GM20431 (cell line): Measurements from ENCODE around the gene ITGA11.

ENCODE experiments used
- in situ Hi-C: fragments of 300-500 bp; cut with MseI, MboI; formaldehyde crosslinking; loops from one replicate; pipeline ENCODE4 v1.15.0; 2020; ENCODE audit warnings: low sequenced_read_pairs; ENCODE audit not compliant: unreplicated experiment

Gene ITGA11

DNA sequence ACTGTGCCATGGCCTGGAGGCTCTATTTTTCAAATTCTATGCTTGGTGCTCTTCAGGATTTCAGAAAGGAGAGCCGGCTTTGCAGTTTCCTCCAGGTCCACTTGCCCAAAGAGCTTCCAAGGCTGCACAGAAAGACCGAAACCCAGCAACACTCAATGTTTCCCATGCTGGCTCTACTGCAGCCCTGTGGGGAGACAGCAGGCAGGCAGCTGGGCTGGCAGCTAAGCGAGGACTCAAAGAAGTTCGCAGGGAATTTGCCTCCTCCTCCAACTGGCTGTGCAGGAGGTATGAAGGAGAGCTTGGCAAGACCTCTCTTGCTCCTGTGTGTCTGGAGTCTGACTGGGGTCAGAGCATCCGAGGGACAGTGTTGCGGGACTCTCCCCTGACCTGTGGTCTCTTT is 17.4 kb upstream of the ITGA11 start:
- in situ Hi-C loops = no loop called here

- in situ Hi-C loops = no loop called here
These were observed 16.2 kb upstream of the ITGA11 start for GRCh38 chr15:68447976-68448755.

DNA sequence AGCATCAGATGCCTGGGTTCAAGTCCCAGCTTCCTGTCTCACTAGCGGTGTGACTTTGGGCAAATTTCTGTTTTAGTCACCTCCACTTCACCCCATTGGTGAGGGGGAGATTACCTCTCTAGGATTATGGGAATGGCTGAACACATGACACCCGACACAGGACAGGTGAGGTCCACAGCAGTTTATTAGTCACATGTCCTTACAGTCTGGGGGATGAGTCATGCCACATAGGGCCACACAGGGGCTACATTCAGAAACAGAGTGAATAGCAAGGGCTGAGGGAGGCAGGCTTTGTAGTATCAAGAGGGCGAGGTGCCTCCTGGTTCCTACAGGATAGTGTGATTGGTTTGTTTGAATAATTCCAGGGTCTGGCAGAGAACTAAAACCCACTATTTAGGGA is 15.2 kb upstream of the ITGA11 start:
- in situ Hi-C loops = no loop called here

GRCh38 chr15:68445351-68445750 is 13.4 kb upstream of the ITGA11 start:
- in situ Hi-C loops = no loop called here

- in situ Hi-C loops = no loop called here
These were observed 12.4 kb upstream of the ITGA11 start for GRCh38 chr15:68444336-68444735.

DNA sequence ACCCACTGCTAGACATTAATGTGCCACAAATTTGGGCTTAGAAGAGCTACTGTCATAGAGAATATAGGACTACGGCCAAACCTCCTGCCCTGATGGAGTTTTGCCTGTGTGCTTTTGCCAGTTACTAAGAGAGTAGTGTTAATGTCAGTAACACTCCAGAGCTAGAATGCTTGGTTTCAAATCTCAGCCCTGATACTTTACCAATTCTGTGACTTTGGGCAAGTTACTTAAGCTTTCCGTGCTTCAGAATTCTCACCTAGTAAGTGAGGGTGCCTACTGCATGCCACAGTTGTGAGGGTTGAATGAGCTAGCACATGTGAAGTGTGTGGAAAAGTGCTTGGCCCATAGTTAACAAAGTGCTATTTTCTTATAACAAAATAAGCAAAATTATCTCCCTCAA is 10.9 kb upstream of the ITGA11 start:
- in situ Hi-C loops = no loop called here

DNA sequence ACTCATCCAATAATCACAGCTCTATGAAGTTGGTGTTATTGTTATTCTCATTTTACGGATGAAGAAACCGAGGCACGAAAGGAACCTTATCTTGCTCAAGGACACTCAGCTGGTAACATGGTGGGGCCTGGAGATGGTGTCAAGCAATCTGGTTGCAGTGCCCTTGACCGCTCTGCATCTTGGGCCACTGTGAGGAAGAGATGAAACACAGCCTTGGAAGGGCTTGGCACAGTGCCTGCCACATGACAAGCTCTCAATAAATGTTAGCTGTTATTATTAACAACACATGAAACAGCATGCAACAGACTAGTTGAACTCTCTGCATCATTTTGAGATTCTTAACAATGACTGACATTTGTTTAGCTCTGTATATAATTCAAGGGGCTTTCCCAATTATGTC is 10.1 kb upstream of the ITGA11 start:
- in situ Hi-C loops = no loop called here

GRCh38 chr15:68441045-68441743 is 9.2 kb upstream of the ITGA11 start:
- in situ Hi-C loops = no loop called here

- in situ Hi-C loops = no loop called here
These were observed 8.2 kb upstream of the ITGA11 start for GRCh38 chr15:68440136-68440535.

GRCh38 chr15:68439506-68439905 is 7.5 kb upstream of the ITGA11 start:
- in situ Hi-C loops = no loop called here

- in situ Hi-C loops = no loop called here
These were observed 4.7 kb upstream of the ITGA11 start for GRCh38 chr15:68436680-68437079.

DNA sequence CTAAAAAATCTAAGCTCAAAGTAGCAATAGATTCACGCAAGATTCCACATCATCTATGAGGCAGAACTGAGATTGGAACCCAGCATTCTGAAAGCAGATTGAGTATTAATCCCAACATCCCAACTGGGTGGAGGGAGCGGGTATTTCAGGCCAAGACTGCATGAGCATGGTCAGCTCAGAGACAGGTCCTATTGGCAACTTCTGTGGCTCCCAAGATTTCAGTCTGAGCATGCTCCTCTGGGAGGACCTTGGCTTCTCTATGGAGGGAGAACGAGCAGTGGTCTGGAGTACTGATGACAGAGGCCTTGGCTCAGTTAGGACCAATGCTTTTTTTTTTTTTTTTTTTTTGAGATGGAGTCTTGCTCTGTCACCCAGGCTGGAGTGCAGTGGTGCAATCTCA is 4.0 kb upstream of the ITGA11 start:
- in situ Hi-C loops = no loop called here

GRCh38 chr15:68434021-68434420 is 2.1 kb upstream of the ITGA11 start:
- in situ Hi-C loops = no loop called here

DNA sequence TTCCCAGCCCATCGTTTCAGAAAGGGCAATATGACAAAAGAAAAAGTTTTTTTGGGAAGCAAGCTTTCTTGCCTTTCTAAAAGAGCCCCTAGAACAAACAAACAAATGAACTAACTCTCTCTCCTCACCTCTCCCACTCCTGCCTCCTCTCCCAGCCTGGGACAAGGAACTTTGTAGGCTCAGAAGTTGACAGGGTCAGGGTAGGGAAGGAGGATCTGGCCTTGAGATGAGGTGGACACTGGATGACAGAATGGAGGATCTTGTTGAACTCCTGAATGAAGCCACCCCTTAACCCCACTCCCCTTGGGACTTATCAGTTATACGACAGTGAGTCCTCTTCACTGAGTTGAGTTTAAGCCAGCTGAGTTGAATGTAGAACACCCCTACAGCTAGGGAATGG is 1.6 kb upstream of the ITGA11 start:
- in situ Hi-C loops = no loop called here

GRCh38 chr15:68432441-68433064 is 590 bp upstream of the ITGA11 start:
- in situ Hi-C loops = no loop called here

DNA sequence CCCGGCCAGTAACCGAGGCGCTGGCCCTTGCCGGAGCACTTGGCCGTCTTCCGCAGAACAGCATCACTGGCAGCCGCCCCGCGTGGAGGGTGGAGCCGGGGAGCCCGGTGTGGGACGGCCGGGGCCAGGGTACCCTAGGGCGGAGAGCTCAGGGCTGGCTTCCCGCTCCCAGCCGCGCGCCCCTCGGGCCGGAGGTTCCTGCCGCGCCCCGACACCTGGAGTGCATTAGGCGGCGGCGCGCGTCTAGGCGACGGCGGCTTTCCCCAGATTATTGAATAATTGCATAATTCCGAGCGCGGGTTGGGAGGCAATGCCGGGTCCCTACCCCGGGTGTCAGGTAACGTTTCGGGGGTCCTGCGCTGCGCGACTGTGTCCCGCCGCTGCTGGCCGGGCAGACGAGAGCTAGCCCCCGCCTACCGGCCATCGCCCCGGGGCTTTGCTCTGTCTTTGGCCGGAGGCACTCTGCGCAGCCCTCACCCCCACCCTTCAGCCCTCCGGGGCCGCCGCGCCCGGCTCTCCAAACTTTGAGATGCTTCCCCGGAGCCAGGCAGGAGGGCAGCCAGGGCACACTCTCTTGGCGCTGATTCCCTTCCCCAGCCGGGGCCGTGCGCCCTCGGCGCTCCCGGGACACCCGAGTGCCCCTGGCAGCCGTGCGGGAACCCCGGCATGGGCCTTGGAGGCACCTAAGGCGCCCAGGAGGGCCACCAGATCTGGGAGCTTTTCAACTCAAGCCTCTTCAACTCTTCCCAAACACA is 749 bp downstream of the ITGA11 start:
- in situ Hi-C loops = no loop called here

DNA sequence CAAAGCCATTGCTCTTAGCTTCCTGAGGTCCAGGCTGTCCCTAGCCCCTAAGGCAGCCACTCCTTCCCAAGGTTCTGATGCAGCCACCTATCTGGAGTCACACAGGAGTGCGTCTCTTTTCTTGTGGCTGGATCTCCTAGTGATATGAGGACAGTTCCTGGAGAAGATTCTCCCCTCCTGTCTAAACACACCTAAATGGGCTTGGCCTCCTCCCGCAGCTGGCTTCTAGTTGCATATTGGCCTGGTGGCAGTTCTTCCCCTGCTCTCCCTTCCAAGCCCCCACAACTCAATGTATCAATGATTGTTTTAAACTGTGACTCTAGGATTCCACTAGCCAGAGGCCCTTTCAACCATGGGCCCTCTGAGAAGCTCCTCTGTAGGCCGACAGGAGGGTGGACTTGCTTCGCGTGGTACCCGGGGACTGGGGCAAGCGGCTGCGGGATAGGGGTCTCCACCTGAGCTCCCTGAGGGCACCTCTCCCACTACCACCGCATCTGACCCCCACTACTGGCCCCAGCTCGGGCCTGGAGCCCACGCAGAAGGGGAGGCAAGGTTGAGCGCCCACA is 1.4 kb downstream of the ITGA11 start:
- in situ Hi-C loops = no loop called here

- in situ Hi-C loops = no loop called here
These were observed 2.1 kb downstream of the ITGA11 start for GRCh38 chr15:68429691-68430470.

- in situ Hi-C loops = no loop called here
These were observed 3.5 kb downstream of the ITGA11 start for GRCh38 chr15:68428431-68428940.
